Raji (cell line): Measurements from ENCODE around the gene ZNF415.

Experiments used
- POLR2A ChIP-seq: IDR thresholded peaks from 2 replicates; pipeline ENCODE4 v1.6.1; 2011; ENCODE audit warnings: low read depth, low read length, control low read depth; ENCODE audit not compliant: insufficient read depth

Gene ZNF415

GRCh38 chr19:53132141-53132991 is at the start of gene ZNF415:
Gene ZNF415, minus strand, starts transcription at chr19:53132910. Its CDS starts 10,234 bp downstream, at chr19:53122676.
- no peak for TF ChIP-seq POLR2A

- no peak for TF ChIP-seq POLR2A
Observed at GRCh38 chr19:53182202-53182601, 49.5 kb upstream of the ZNF415 start.

GRCh38 chr19:53177986-53178385 is 45.3 kb upstream of the ZNF415 start:
- no peak for TF ChIP-seq POLR2A

- no peak for TF ChIP-seq POLR2A
Observed at GRCh38 chr19:53172889-53173288, 40.2 kb upstream of the ZNF415 start.

GRCh38 chr19:53165691-53166091 is 33.0 kb upstream of the ZNF415 start:
- TF ChIP-seq POLR2A: no peak

- no peak for TF ChIP-seq POLR2A
Observed at GRCh38 chr19:53161123-53161522, 28.4 kb upstream of the ZNF415 start.

GRCh38 chr19:53160350-53160749 is 27.6 kb upstream of the ZNF415 start:
- no peak for TF ChIP-seq POLR2A

GRCh38 chr19:53158119-53158656 is 25.5 kb upstream of the ZNF415 start:
- no peak for TF ChIP-seq POLR2A

- TF ChIP-seq POLR2A: no peak
Observed at GRCh38 chr19:53157626-53158025, 24.9 kb upstream of the ZNF415 start.

GRCh38 chr19:53156850-53157249 is 24.1 kb upstream of the ZNF415 start:
- TF ChIP-seq POLR2A: no peak

GRCh38 chr19:53147645-53148044 is 14.9 kb upstream of the ZNF415 start:
- no peak for TF ChIP-seq POLR2A

- no peak for TF ChIP-seq POLR2A
Observed at GRCh38 chr19:53140351-53140750, 7.6 kb upstream of the ZNF415 start.

GRCh38 chr19:53136432-53136831 is 3.7 kb upstream of the ZNF415 start:
- TF ChIP-seq POLR2A: no peak

- no peak for TF ChIP-seq POLR2A
Observed at GRCh38 chr19:53131727-53132126, 983 bp downstream of the ZNF415 start.

GRCh38 chr19:53131085-53131590 is 1.6 kb downstream of the ZNF415 start:
- TF ChIP-seq POLR2A: no peak

GRCh38 chr19:53130506-53130905 is 2.2 kb downstream of the ZNF415 start:
- TF ChIP-seq POLR2A: no peak
